ENCODE measurements around the gene ZSCAN5B.
"Not testable (repeated sequence)": the region's sequence is repeated elsewhere in the genome, so short reads cannot be mapped to it uniquely, and the experiment has no call there.

The ZSCAN5B gene

GRCh38 chr19:56175861-56176307 is 21.7 kb downstream of the ZSCAN5B start, which contains the start of gene GALP:
Gene GALP, plus strand, starts transcription at chr19:56176008. Its CDS starts 1,101 bp downstream, at chr19:56177109.
- not testable (repeated sequence) for DNase-seq (ENCODE audit: low read depth, low spot score)

- DNase-seq (ENCODE audit: low read depth, low spot score) = no peak
Measured at GRCh38 chr19:56174550-56174949, 23.0 kb downstream of the ZSCAN5B start.

DNA sequence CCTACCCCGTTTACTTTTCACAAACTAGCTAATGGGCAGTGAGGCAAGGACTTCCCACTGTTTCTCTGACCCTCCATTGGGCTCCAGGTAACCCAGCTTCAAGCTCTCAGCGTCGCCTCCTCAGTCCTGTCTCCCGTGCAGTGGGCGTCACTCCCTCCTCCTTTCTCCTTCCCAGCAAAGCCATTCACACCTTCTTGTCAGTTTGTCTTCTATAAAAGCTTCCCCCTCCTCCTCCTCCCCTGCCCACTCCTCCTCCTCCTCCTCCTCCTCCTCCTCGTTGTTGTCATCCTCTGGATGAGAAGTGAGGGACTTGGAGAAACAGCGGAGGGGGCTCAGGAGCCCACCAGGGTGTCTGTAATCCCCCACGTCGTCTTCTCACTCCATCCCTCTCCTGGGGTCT is 23.5 kb downstream of the ZSCAN5B start:
- DNase-seq (ENCODE audit: low read depth, low spot score) = no peak

DNA sequence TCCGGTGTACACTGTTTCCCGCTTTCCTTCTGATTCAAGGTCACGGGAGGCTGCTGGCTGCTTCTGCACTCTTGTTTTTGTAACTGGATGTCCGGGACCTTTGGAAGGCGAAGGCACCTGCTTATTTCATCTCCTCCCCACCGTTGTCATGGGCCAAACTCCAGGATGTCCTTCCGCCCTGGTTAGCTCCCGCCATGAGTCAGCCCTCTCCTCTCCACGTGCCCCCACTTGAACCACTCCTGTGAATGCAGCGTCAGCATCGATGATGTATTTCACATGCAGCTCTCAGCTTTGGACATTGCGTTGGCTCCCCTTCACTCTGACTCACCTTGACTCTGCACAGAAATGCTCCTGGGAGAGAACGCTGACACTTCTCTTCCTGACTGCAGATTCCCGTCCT is 27.3 kb downstream of the ZSCAN5B start:
- DNase-seq (ENCODE audit: low read depth, low spot score) = peak; percentile 67

GRCh38 chr19:56167064-56167578 is 30.5 kb downstream of the ZSCAN5B start:
- DNase-seq (ENCODE audit: low read depth, low spot score) = peak; percentile 29

DNA sequence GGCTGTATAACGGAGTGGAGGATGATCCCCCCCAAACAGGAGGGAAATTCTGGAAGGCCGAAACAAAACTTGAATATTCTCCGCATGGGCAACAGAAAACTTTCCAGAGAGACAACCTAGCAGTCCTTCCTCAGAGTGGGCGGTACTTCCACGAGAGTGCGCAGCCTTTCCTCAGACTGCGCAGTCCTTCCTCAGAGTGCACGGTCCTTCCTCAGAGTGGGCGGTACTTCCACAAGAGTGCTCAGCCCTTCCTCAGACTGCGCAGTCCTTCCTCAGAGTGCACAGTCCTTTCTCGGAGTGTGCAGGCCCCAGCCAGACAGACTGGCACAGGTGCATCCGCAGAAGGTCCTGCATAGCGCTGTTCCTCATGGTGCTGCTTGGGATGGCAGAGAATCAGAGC is 34.5 kb downstream of the ZSCAN5B start:
- no peak for DNase-seq (ENCODE audit: low read depth, low spot score)

- DNase-seq (ENCODE audit: low read depth, low spot score) = no peak
Measured at GRCh38 chr19:56162258-56162657, 35.3 kb downstream of the ZSCAN5B start.

- DNase-seq (ENCODE audit: low read depth, low spot score) = no peak
Measured at GRCh38 chr19:56161534-56161933, 36.0 kb downstream of the ZSCAN5B start.

DNA sequence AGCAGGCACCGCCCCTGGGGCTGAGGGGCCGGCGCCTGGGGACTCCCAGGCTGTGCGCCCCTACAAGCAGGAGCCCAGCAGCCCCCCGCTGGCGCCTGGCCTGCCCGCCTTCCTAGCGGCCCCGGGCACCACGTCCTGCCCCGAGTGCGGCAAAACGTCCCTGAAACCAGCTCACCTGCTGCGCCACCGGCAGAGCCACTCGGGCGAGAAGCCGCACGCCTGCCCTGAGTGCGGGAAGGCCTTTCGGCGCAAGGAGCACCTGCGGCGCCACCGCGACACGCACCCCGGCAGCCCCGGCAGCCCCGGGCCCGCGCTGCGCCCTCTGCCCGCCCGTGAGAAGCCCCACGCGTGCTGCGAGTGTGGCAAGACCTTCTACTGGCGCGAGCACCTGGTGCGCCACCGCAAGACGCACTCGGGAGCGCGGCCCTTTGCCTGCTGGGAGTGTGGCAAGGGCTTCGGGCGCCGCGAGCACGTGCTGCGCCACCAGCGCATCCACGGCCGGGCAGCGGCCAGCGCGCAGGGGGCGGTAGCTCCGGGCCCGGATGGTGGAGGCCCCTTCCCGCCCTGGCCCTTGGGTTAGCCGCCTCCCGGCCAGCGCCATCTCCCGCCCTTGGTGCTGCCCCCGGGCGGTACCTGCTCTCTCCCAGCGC is 37.8 kb downstream of the ZSCAN5B start:
- no peak for DNase-seq (ENCODE audit: low read depth, low spot score)

- no peak for DNase-seq (ENCODE audit: low read depth, low spot score)
Measured at GRCh38 chr19:56159009-56159559, 38.5 kb downstream of the ZSCAN5B start.

DNA sequence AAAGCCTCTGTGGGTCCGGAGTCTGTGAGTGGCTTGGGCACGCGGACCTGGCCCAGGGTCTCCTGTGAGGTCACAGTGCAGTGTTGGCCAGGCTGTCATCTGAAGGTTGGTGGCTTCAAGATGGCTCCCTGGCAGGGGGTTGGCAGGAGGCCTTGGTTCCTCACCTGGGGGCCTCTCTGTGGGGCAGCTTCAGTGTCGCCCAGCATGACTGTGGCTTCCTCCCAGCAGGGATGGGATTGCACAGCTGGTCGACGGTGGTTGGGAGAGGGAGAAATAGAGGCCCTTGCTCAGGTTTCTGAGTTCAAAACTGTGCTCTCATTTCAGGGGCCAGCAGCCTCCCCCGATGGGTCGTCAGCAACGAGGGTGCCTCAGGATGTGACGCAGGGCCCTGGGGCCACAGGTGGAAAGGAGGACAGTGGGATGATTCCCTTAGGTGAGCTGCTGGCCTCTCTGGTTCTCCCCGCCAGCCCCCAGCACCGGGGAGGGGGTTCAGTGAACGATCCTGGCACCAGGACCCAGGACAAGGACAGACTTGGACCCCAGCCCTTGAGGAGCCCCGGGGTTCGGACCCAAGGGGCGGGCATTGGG is 39.3 kb downstream of the ZSCAN5B start:
- DNase-seq (ENCODE audit: low read depth, low spot score) = no peak

- DNase-seq (ENCODE audit: low read depth, low spot score) = no peak
Measured at GRCh38 chr19:56156768-56157167, 40.8 kb downstream of the ZSCAN5B start.

GRCh38 chr19:56155124-56155687 is 42.4 kb downstream of the ZSCAN5B start:
- DNase-seq (ENCODE audit: low read depth, low spot score) = no peak

GRCh38 chr19:56153507-56153906 is 44.1 kb downstream of the ZSCAN5B start:
- DNase-seq (ENCODE audit: low read depth, low spot score) = no peak

- no peak for DNase-seq (ENCODE audit: low read depth, low spot score)
Measured at GRCh38 chr19:56152644-56153043, 44.9 kb downstream of the ZSCAN5B start.

GRCh38 chr19:56150358-56150757 is 47.2 kb downstream of the ZSCAN5B start:
- no peak for DNase-seq (ENCODE audit: low read depth, low spot score)

- DNase-seq (ENCODE audit: low read depth, low spot score) = no peak
Measured at GRCh38 chr19:56149656-56150038, 47.9 kb downstream of the ZSCAN5B start.

GRCh38 chr19:56148955-56149655 is 48.5 kb downstream of the ZSCAN5B start:
- DNase-seq (ENCODE audit: low read depth, low spot score) = not testable (repeated sequence)

- no peak for DNase-seq (ENCODE audit: low read depth, low spot score)
Measured at GRCh38 chr19:56148096-56148495, 49.5 kb downstream of the ZSCAN5B start.

DNA sequence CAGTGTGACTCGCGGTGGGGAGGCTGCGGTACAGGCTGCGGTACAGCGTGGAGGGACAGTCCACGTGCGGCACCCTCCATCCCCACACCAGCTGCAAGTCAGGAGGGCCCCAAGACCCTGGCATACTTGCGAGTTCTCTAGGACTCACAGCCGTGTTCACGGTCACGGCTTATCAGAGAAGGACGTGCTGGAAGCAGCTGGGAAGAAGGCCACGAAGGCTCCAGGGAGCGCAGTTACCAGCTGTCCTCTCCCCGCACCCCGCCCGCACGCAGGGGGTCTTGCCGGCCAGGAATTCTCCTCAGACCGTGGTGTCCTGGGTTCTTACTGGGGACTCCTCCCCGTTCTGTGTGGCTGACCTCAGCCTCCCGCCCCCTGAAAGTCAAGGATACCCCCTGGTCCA is 50.3 kb downstream of the ZSCAN5B start:
- DNase-seq (ENCODE audit: low read depth, low spot score) = no peak

GRCh38 chr19:56146904-56147303 is 50.7 kb downstream of the ZSCAN5B start:
- DNase-seq (ENCODE audit: low read depth, low spot score) = no peak

DNA sequence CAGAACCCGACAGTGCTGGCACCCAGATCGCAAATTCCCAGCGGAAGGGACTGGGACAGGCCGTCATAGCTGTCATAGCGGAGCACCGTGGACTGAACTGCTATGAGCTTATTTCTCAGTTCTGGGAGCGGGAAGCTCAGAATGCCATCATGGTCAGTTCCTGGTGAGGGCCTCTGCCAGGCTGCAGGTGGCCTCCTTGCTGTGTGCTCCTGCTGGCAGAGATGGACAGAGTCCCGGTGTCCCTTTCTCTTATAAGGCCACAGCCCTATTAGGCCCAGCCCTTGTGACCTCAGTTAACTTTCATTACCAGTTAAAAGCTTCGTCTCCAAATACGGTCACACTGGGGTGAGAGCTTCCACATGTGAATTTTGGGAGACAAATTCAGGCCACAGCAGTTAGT is 51.9 kb downstream of the ZSCAN5B start:
- DNase-seq (ENCODE audit: low read depth, low spot score) = no peak
